ENCODE measurements around the gene TNFRSF25. TPM values are rescaled to one million over a fixed set of nuclear protein-coding genes. Genes with fewer than 3 reads are reported as not detected.

The TNFRSF25 gene
- total and polyA plus RNA-seq, 10 of the 15 experiments (the other 5 are each of a cell fraction or from before 2014, with no cell fraction given), result 0.23 to 8.6 (median 0.46) TPM; not detected in 5

GRCh38 chr1:6497215-6497866, 31.4 kb upstream of the TNFRSF25 start:
- SMC1A ChIA-PET (ENCODE audit: uncharacterized antibody, unreplicated experiment), result no interaction called here
- H3K27ac ChIP-seq (ENCODE audit: control insufficient read depth, insufficient read depth), result no peak overlapping the region
- no TSS peak for BruUV-seq (replicated peaks)
- peaks cover 4 to 8% of the 10 kb centered on the region in 2 experiments for H3K27me3 ChIP-seq (replicated peaks in 1 of 2; ENCODE audit: control insufficient read depth in 2 of 2, insufficient read depth in 2 of 2, low read length in 1 of 2)
- intact Hi-C loops (cut with micrococcal nuclease; ENCODE audit: unreplicated experiment), result no loop called here
- peak overlapping the region; percentile 74 for H3K4me2 ChIP-seq (ENCODE audit: control insufficient read depth, insufficient read depth)
- RAD21 ChIA-PET (ENCODE audit: unreplicated experiment), result no interaction called here
- no peaks in the 10 kb centered on the region for H3K4me1 ChIP-seq (ENCODE audit: control insufficient read depth, insufficient read depth, low read length)
- 2% methylated on average over 13 of the region's 74 CpGs for WGBS (ENCODE audit: insufficient coverage, insufficient replicate concordance, low lambda C conversion rate, missing lambda C conversion rate)
- in situ Hi-C loops (cut with MboI), result loop anchor here (25.0 kb wide), 1 partner anchor 715 kb away; no protein-coding TSS in a partner anchor
- CTCF ChIA-PET, result interaction anchor here (1.8 kb wide), 1 partner anchor 26 kb away, joined by 5 read pairs; no protein-coding TSS in a partner anchor
- TF ChIP-seq LARP7 (IDR thresholded peaks at IDR 0.05) (no peak), BMI1 (IDR thresholded peaks at IDR 0.05; ENCODE audit: borderline replicate concordance) (peak; percentile 81), DPF2 (IDR thresholded peaks at IDR 0.05) (0 out of 2 replicates have a peak, but pooled peaks have one; percentile 22)
- TF ChIP-seq, protein P1, sequence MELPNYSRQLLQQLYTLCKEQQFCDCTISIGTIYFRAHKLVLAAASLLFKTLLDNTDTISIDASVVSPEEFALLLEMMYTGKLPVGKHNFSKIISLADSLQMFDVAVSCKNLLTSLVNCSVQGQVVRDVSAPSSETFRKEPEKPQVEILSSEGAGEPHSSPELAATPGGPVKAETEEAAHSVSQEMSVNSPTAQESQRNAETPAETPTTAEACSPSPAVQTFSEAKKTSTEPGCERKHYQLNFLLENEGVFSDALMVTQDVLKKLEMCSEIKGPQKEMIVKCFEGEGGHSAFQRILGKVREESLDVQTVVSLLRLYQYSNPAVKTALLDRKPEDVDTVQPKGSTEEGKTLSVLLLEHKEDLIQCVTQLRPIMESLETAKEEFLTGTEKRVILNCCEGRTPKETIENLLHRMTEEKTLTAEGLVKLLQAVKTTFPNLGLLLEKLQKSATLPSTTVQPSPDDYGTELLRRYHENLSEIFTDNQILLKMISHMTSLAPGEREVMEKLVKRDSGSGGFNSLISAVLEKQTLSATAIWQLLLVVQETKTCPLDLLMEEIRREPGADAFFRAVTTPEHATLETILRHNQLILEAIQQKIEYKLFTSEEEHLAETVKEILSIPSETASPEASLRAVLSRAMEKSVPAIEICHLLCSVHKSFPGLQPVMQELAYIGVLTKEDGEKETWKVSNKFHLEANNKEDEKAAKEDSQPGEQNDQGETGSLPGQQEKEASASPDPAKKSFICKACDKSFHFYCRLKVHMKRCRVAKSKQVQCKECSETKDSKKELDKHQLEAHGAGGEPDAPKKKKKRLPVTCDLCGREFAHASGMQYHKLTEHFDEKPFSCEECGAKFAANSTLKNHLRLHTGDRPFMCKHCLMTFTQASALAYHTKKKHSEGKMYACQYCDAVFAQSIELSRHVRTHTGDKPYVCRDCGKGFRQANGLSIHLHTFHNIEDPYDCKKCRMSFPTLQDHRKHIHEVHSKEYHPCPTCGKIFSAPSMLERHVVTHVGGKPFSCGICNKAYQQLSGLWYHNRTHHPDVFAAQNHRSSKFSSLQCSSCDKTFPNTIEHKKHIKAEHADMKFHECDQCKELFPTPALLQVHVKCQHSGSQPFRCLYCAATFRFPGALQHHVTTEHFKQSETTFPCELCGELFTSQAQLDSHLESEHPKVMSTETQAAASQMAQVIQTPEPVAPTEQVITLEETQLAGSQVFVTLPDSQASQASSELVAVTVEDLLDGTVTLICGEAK (IDR thresholded peaks at IDR 0.05; ENCODE audit: borderline replicate concordance), result peak; percentile 78
- POLR2A ChIA-PET, result no interaction called here
- no peak overlapping the region; the same call in 1 of the 2 replicates for H3K4me3 ChIP-seq
- ATAC-seq (peak; percentile 57), DNase-seq (ENCODE audit: low read depth, low spot score) (no peak), FAIRE-seq (no peak)
- H3K36me3 ChIP-seq (ENCODE audit: control insufficient read depth in 2 of 2, insufficient read depth in 2 of 2, low read length in 1 of 2), result no peaks in the 10 kb centered on the region
- peak overlapping the region; percentile 12; the same call in 1 of the 2 replicates for H2AFZ ChIP-seq (ENCODE audit: control insufficient read depth, low read depth, low read length)
- H3K9ac ChIP-seq (ENCODE audit: control insufficient read depth, insufficient read depth, low read length), result no peak overlapping the region
- no peaks in the 10 kb centered on the region for H3K79me2 ChIP-seq (ENCODE audit: control insufficient read depth, insufficient read depth, low read length)
- H3K9me3 ChIP-seq (replicated peaks; ENCODE audit: control insufficient read depth, insufficient read depth, low read length), result no peaks in the 10 kb centered on the region
- no peaks in the 10 kb centered on the region for H4K20me1 ChIP-seq (ENCODE audit: control insufficient read depth, insufficient read depth)
